Sigmoid colon (tissue), 3 donors: ENCODE data around the gene MSH5.

Experiments
- CTCF ChIP-seq, 4 experiments: fragments of 450-650 bp in 3 of 4; fragments of 200-600 bp in 1 of 4; IDR thresholded peaks; one replicate each; pipeline ENCODE4 v1.5.1; 2016 to 2019; ENCODE audit warnings: antibody characterized with exemption in 4 of 4, mild to moderate bottlenecking in 3 of 4, moderate library complexity in 2 of 4
- POLR2A ChIP-seq, 2 donors: fragments of 450-650 bp; IDR thresholded peaks; one replicate each; pipeline ENCODE4 v1.6.1; 2016; ENCODE audit warnings: antibody characterized with exemption in 2 of 2, mild to moderate bottlenecking in 2 of 2, moderate library complexity in 2 of 2

- no peak for TF ChIP-seq CTCF (IDR thresholded peaks at IDR 0.05)
- TF ChIP-seq POLR2A (IDR thresholded peaks at IDR 0.05) = no peak
Measured at GRCh38 chr6:31744422-31744821, 4.6 kb downstream of the MSH5 start.
